ENCODE results near the gene IKZF4.
"Not testable (repeated sequence)": the region's sequence is repeated elsewhere in the genome, so short reads cannot be mapped to it uniquely, and the experiment has no call there.

Gene IKZF4

DNA sequence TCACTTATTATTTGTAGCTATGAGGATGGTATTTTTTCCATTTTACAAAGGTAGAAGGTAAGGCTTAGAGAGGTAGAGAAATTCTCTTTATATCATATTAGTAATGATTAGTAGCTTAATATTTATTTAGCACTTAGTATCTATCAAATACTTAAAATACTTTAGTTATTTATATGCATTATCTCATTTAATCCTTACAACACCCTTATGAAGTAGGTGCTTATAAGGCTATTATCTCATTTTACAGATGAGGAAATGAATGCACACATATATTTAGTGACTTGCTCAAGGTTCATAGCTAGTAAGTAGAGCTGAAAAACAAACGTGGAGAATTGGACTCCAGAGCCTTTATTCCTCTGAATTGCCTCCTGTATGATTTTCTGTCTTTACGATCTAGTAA is 36.0 kb upstream of the IKZF4 start:
- no peaks in the 10 kb centered on the region for H3K9me3 ChIP-seq
- H3K36me3 ChIP-seq = peaks cover 60% of the 10 kb centered on the region
- TF ChIP-seq, protein P1, sequence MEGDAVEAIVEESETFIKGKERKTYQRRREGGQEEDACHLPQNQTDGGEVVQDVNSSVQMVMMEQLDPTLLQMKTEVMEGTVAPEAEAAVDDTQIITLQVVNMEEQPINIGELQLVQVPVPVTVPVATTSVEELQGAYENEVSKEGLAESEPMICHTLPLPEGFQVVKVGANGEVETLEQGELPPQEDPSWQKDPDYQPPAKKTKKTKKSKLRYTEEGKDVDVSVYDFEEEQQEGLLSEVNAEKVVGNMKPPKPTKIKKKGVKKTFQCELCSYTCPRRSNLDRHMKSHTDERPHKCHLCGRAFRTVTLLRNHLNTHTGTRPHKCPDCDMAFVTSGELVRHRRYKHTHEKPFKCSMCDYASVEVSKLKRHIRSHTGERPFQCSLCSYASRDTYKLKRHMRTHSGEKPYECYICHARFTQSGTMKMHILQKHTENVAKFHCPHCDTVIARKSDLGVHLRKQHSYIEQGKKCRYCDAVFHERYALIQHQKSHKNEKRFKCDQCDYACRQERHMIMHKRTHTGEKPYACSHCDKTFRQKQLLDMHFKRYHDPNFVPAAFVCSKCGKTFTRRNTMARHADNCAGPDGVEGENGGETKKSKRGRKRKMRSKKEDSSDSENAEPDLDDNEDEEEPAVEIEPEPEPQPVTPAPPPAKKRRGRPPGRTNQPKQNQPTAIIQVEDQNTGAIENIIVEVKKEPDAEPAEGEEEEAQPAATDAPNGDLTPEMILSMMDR (IDR thresholded peaks at IDR 0.05) = no peak
- H3K27me3 ChIP-seq = no peaks in the 10 kb centered on the region
- no peak overlapping the region for H3K4me3 ChIP-seq (ENCODE audit: low read depth in 1 of 2, low read length in 1 of 2)
- H3K27ac ChIP-seq = peak overlapping the region; percentile 73
- peaks cover 46 to 57% of the 10 kb centered on the region in 2 experiments for H3K4me1 ChIP-seq (ENCODE audit: control insufficient read depth in 1 of 2, insufficient read depth in 1 of 2, low read depth in 1 of 2, low read length in 1 of 2)

DNA sequence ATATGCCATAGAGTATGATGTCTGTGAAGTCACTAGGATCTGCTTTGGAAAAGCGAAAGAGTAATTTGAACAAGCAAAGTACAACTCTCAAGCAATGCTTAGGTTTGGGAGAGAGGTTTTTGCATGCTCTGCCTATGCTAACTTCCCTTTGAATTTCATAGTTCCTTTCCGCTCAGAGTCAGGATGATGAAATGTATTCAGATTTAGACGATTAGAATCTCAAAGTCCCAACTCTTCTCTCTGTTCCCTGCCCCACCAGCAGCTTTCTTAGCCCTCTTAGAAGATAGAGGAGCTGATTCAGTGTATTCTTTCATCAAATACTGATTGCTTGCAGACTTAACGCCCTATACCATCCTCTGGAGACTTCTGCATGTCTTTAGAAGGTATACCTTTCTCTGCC is 35.5 kb upstream of the IKZF4 start:
- peaks cover 46 to 53% of the 10 kb centered on the region in 2 experiments for H3K4me1 ChIP-seq (ENCODE audit: control insufficient read depth in 1 of 2, insufficient read depth in 1 of 2, low read depth in 1 of 2, low read length in 1 of 2)
- TF ChIP-seq, protein P1 (IDR thresholded peaks at IDR 0.05) = no peak
- peak overlapping the region; percentile 73 for H3K27ac ChIP-seq
- H3K27me3 ChIP-seq = no peaks in the 10 kb centered on the region
- H3K9me3 ChIP-seq = no peaks in the 10 kb centered on the region
- peaks cover 63% of the 10 kb centered on the region for H3K36me3 ChIP-seq
- no peak overlapping the region for H3K4me3 ChIP-seq (ENCODE audit: low read depth in 1 of 2, low read length in 1 of 2)

DNA sequence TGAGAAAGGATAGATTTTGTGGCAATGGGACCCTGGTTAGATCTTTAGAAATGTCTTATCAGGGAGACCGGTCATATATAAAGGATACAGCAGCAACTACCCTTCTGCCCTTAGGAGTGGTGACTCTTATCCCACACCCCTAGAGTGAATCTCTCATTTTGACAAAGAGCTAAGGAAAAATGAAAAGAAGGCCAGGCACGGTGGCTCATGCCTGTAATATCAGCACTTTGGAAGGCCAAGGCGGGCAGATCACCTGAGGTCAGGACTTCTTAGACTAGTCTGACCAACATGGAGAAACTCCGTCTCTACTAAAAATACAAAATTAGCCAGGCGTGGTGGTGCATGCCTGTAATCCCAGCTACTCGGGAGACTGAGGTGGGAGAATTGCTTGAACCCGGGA is 34.9 kb upstream of the IKZF4 start:
- peaks cover 63% of the 10 kb centered on the region for H3K36me3 ChIP-seq
- H3K4me1 ChIP-seq (ENCODE audit: control insufficient read depth in 1 of 2, insufficient read depth in 1 of 2, low read depth in 1 of 2, low read length in 1 of 2) = peaks cover 46 to 58% of the 10 kb centered on the region in 2 experiments
- peak overlapping the region; percentile 73 for H3K27ac ChIP-seq
- not testable (repeated sequence) for H3K9me3 ChIP-seq; H3K27me3 ChIP-seq; H3K4me3 ChIP-seq (ENCODE audit: low read depth in 1 of 2, low read length in 1 of 2)

GRCh38 chr12:55991110-55991509 is 29.7 kb upstream of the IKZF4 start:
- peaks cover 3 to 10% of the 10 kb centered on the region in 2 experiments for H3K4me1 ChIP-seq (ENCODE audit: control insufficient read depth in 1 of 2, insufficient read depth in 1 of 2, low read depth in 1 of 2, low read length in 1 of 2)
- TF ChIP-seq, protein P1 (IDR thresholded peaks at IDR 0.05) = no peak
- H3K36me3 ChIP-seq = peaks cover 91% of the 10 kb centered on the region
- no peaks in the 10 kb centered on the region for H3K9me3 ChIP-seq
- H3K27ac ChIP-seq = peak overlapping the region; percentile 55
- H3K27me3 ChIP-seq = no peaks in the 10 kb centered on the region
- H3K4me3 ChIP-seq (ENCODE audit: low read depth in 1 of 2, low read length in 1 of 2) = no peak overlapping the region

GRCh38 chr12:55993230-55993853 is 27.5 kb upstream of the IKZF4 start:
- peaks cover 71% of the 10 kb centered on the region for H3K36me3 ChIP-seq
- H3K27ac ChIP-seq = peak overlapping the region; percentile 39
- TF ChIP-seq, protein P1 (IDR thresholded peaks at IDR 0.05) = no peak
- no peak overlapping the region for H3K4me3 ChIP-seq (ENCODE audit: low read depth in 1 of 2, low read length in 1 of 2)
- H3K4me1 ChIP-seq (ENCODE audit: control insufficient read depth in 1 of 2, insufficient read depth in 1 of 2, low read depth in 1 of 2, low read length in 1 of 2) = peaks cover 23 to 31% of the 10 kb centered on the region in 2 experiments
- no peaks in the 10 kb centered on the region for H3K9me3 ChIP-seq
- no peaks in the 10 kb centered on the region for H3K27me3 ChIP-seq

DNA sequence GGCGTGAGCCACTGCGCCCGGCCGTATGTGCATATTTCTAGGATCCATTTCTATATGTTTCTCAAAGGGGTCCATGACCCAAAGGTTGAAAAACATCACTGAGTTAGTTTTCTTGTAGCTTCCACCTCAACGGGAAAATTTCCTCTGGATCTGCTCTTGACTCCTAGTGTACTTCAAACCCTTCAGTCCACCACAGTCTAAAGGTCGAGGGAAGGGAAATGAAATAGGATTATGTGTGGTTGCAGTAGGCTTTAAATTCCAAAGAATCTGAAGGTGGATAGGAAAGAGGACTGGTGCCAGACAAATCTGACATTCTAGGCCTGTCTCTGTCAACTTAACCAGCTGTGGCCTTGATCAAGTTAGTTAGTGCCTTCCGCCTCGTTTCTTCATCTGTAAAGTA is 25.5 kb upstream of the IKZF4 start:
- Histone ChIP-seq H3K9me3 (no peaks in the 10 kb centered on the region), H3K27ac (peak overlapping the region; percentile 43), H3K36me3 (peaks cover 59% of the 10 kb centered on the region), H3K4me3 (ENCODE audit: low read depth in 1 of 2, low read length in 1 of 2) (no peak overlapping the region), H3K27me3 (no peaks in the 10 kb centered on the region), H3K4me1 (ENCODE audit: control insufficient read depth in 1 of 2, insufficient read depth in 1 of 2, low read depth in 1 of 2, low read length in 1 of 2) (peaks cover 24 to 31% of the 10 kb centered on the region in 2 experiments)
- TF ChIP-seq, protein P1 (IDR thresholded peaks at IDR 0.05) = no peak

Measured in neutrophil (primary cell).